ENCODE data around the gene FAM174B.

FAM174B gene

DNA sequence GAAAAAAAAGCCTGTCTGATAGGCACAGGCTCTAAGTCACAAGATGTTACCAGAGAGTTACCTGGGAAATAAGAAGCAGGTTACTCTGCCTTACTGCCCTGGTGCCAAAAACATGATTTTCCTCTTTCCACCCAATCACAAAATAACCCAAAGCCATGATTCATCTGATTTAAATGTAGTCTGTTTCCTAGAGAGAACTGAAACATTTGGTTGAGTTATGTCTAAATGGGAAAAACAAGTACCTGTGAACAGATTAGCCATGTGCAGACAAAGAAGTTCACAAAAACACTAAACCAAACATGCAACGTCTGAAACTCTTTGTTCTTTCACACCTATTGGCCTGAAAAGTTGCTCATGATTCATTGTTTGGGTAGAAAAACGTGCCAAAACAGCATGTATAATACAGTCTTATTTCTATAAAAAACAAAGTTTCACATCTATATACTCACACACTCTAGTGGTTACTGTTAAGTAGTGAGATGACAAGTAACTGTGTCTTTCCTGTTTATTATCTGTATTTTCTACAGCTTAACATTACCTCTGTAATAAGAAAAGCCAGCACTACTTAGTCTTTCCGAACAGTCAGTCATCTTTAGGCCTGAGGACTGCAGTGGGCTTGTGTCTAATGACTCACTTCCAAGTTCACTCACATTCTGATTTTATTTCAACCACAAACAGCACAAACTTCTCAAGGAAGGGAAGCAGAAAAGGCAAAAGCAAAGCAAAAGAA, 30.2 kb downstream of the FAM174B start:
- TF ChIP-seq TAF1 (IDR thresholded peaks at IDR 0.05; ENCODE audit: low read depth) (no peak), RAD21 (IDR thresholded peaks at IDR 0.05; ENCODE audit: low read depth) (no peak), FOXM1 (IDR thresholded peaks at IDR 0.05; ENCODE audit: borderline replicate concordance, low read depth) (no peak), NFIC (IDR thresholded peaks at IDR 0.05) (no peak), TEAD4 (IDR thresholded peaks at IDR 0.05) (no peak), YY1 (IDR thresholded peaks at IDR 0.05; ENCODE audit: low read depth) (no peak), TCF12 (IDR thresholded peaks at IDR 0.05; ENCODE audit: low read depth) (no peak), REST (IDR thresholded peaks at IDR 0.05; ENCODE audit: low read depth) (no peak), EGR1 (IDR thresholded peaks at IDR 0.05) (no peak), ZBTB7A (IDR thresholded peaks at IDR 0.05; ENCODE audit: low read depth) (no peak), CEBPB (IDR thresholded peaks at IDR 0.05) (no peak), EP300 (IDR thresholded peaks at IDR 0.05; ENCODE audit: borderline replicate concordance) (no peak)
- TF ChIP-seq, protein P1, sequence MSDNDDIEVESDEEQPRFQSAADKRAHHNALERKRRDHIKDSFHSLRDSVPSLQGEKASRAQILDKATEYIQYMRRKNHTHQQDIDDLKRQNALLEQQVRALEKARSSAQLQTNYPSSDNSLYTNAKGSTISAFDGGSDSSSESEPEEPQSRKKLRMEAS (IDR thresholded peaks at IDR 0.05) = no peak
- TF ChIP-seq, protein P2, sequence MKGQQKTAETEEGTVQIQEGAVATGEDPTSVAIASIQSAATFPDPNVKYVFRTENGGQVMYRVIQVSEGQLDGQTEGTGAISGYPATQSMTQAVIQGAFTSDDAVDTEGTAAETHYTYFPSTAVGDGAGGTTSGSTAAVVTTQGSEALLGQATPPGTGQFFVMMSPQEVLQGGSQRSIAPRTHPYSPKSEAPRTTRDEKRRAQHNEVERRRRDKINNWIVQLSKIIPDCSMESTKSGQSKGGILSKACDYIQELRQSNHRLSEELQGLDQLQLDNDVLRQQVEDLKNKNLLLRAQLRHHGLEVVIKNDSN (IDR thresholded peaks at IDR 0.05) = no peak

DNA sequence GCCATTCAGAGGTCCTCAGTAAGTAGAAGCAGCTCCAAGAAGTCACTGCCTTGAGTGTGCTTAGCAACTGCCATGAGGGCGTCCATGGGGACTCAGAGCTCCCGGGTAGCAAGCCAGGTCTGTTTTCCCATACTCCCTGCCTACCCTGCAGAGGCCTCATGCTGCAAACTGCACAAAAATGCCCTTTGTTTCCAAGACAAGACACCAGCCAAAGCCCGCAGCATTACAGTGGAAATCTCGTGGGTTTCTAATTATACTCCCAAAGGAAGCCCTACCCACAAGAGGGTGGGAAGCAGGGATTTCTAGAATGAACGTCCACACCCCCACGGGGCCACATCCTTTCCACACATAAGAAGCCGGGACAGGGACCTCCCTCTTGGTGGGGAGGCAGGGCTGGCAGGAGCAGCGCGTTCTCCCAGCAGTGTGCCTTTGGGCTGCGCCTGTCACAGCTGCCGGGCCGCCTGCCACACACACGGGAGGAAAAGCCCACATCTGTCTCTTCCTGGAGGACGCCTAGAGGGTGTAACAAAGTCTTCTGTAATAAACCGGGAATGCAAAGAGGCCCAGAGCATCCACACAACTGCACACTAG, 31.1 kb downstream of the FAM174B start:
- TF ChIP-seq CEBPB (IDR thresholded peaks at IDR 0.05) = no peak
- TF ChIP-seq TAF1 (IDR thresholded peaks at IDR 0.05; ENCODE audit: low read depth) = no peak
- no peak for TF ChIP-seq EP300 (IDR thresholded peaks at IDR 0.05; ENCODE audit: borderline replicate concordance)
- TF ChIP-seq TCF12 (IDR thresholded peaks at IDR 0.05; ENCODE audit: low read depth) = no peak
- no peak for TF ChIP-seq REST (IDR thresholded peaks at IDR 0.05; ENCODE audit: low read depth)
- TF ChIP-seq NFIC (IDR thresholded peaks at IDR 0.05) = no peak
- TF ChIP-seq, protein P2 (IDR thresholded peaks at IDR 0.05) = no peak
- no peak for TF ChIP-seq YY1 (IDR thresholded peaks at IDR 0.05; ENCODE audit: low read depth)
- TF ChIP-seq RAD21 (IDR thresholded peaks at IDR 0.05; ENCODE audit: low read depth) = no peak
- no peak for TF ChIP-seq CREB1 (IDR thresholded peaks at IDR 0.05; ENCODE audit: low read depth)
- no peak for TF ChIP-seq EGR1 (IDR thresholded peaks at IDR 0.05)

- TF ChIP-seq EP300 (IDR thresholded peaks at IDR 0.05; ENCODE audit: borderline replicate concordance) (no peak), RAD21 (IDR thresholded peaks at IDR 0.05; ENCODE audit: low read depth) (no peak), NFIC (IDR thresholded peaks at IDR 0.05) (no peak), FOXM1 (IDR thresholded peaks at IDR 0.05; ENCODE audit: borderline replicate concordance, low read depth) (no peak), REST (IDR thresholded peaks at IDR 0.05; ENCODE audit: low read depth) (no peak), TEAD4 (IDR thresholded peaks at IDR 0.05) (no peak), YY1 (IDR thresholded peaks at IDR 0.05; ENCODE audit: low read depth) (no peak), TAF1 (IDR thresholded peaks at IDR 0.05; ENCODE audit: low read depth) (no peak)
- TF ChIP-seq, protein P1 (IDR thresholded peaks at IDR 0.05) = no peak
- TF ChIP-seq, protein P2 (IDR thresholded peaks at IDR 0.05) = no peak
Observed at GRCh38 chr15:92623435-92623834, 32.1 kb downstream of the FAM174B start.

Measured in Ishikawa (cell line).